Activated CD8-positive, alpha-beta memory T cell treated with anti-CD3 and anti-CD28 coated beads, Interleukin-2, amount 10 ng/mL, durations not matched to agents 7 days and 5 days (primary cell): ENCODE data around the gene IL1B. TPM values are rescaled to one million over a fixed set of nuclear protein-coding genes. Genes with fewer than 3 reads are reported as not detected.
"Not testable (repeated sequence)": the region's sequence is repeated elsewhere in the genome, so short reads cannot be mapped to it uniquely, and the experiment has no call there.

Experiments used
- ATAC-seq: fragments of 150-1000 bp; cut with Tn5 transposase; one replicate; pipeline ENCODE4 v1.10.0; 2021; ENCODE audit warnings: moderate library complexity
- CTCF ChIA-PET: fragments of 350-600 bp; sonication (Branson Sonifier 250); formaldehyde crosslinking; loops from one replicate; lab custom pipeline; 2021; ENCODE audit warnings: antibody characterized with exemption; lab: Charles Lee
- DNase-seq: peaks from one replicate; pipeline ENCODE4 v3.0.0-alpha.2; 2020
- H3K27ac Mint-ChIP-seq: one replicate; pipeline ENCODE4 v1.8.0; 2021; ENCODE audit warnings: mild to moderate bottlenecking, mixed read lengths
- H3K27me3 Mint-ChIP-seq: one replicate; pipeline ENCODE4 v1.8.0; 2021; ENCODE audit warnings: mixed read lengths
- H3K36me3 Mint-ChIP-seq: one replicate; pipeline ENCODE4 v1.8.0; 2021; ENCODE audit warnings: mild to moderate bottlenecking, mixed read lengths
- H3K4me1 Mint-ChIP-seq: one replicate; pipeline ENCODE4 v1.8.0; 2021; ENCODE audit warnings: mixed read lengths
- H3K4me3 Mint-ChIP-seq: one replicate; pipeline ENCODE4 v1.8.0; 2021; ENCODE audit warnings: mild to moderate bottlenecking, moderate library complexity, mixed read lengths
- H3K9me3 Mint-ChIP-seq: one replicate; pipeline ENCODE4 v1.8.0; 2022; ENCODE audit warnings: low read depth, mixed read lengths
- total RNA-seq, 2 experiments: library from RNA; stranded (reverse); gene quantifications; one replicate each; pipeline ENCODE4 v1.2.3, GENCODE V29; 2021

The IL1B gene
- total RNA-seq, 2 experiments from 2014 or later, result 0.14 TPM; not detected in 1

- H3K9me3 Mint-ChIP-seq, result peaks cover 8% of the 10 kb centered on the region
- peaks cover 13% of the 10 kb centered on the region for H3K4me1 Mint-ChIP-seq
- H3K36me3 Mint-ChIP-seq, result peaks cover 4% of the 10 kb centered on the region
- no peak overlapping the region for H3K27ac Mint-ChIP-seq
- H3K4me3 Mint-ChIP-seq, result no peak overlapping the region
- DNase-seq (no peak), ATAC-seq (no peak)
- CTCF ChIA-PET, result interaction anchor here (1.6 kb wide), 1 partner anchor 14 kb away, joined by 7 read pairs; no protein-coding TSS in a partner anchor
- peaks cover 48% of the 10 kb centered on the region for H3K27me3 Mint-ChIP-seq
Observed at GRCh38 chr2:112870841-112871835, 34.6 kb upstream of the IL1B start.

GRCh38 chr2:112869258-112869842 is 32.8 kb upstream of the IL1B start:
- DNase-seq, result peak; percentile 45
- ATAC-seq, result no peak
- no peak overlapping the region for H3K27ac Mint-ChIP-seq
- peaks cover 13% of the 10 kb centered on the region for H3K4me1 Mint-ChIP-seq
- H3K36me3 Mint-ChIP-seq, result peaks cover 6% of the 10 kb centered on the region
- peaks cover 41% of the 10 kb centered on the region for H3K27me3 Mint-ChIP-seq
- peaks cover 14% of the 10 kb centered on the region for H3K9me3 Mint-ChIP-seq
- CTCF ChIA-PET, result no interaction called here
- no peak overlapping the region for H3K4me3 Mint-ChIP-seq

GRCh38 chr2:112867701-112868631 is 31.4 kb upstream of the IL1B start:
- Mint-ChIP-seq H3K27ac (no peak overlapping the region), H3K4me1 (peaks cover 13% of the 10 kb centered on the region), H3K9me3 (peaks cover 14% of the 10 kb centered on the region), H3K27me3 (peaks cover 30% of the 10 kb centered on the region), H3K36me3 (peaks cover 6% of the 10 kb centered on the region), H3K4me3 (no peak overlapping the region)
- no peak for DNase-seq
- ATAC-seq, result no peak
- CTCF ChIA-PET, result interaction anchor here (0.6 to 1.0 kb wide), 2 partner anchors 74 to 250 kb away, joined by 3 to 4 read pairs; no protein-coding TSS in a partner anchor

GRCh38 chr2:112866128-112866835 is 29.7 kb upstream of the IL1B start:
- Mint-ChIP-seq H3K36me3 (peaks cover 6% of the 10 kb centered on the region), H3K27ac (no peak overlapping the region), H3K27me3 (peaks cover 16% of the 10 kb centered on the region), H3K9me3 (peaks cover 8% of the 10 kb centered on the region), H3K4me1 (peaks cover 13% of the 10 kb centered on the region), H3K4me3 (no peak overlapping the region)
- DNase-seq (no peak), ATAC-seq (no peak)
- CTCF ChIA-PET, result no interaction called here

- no peak overlapping the region for H3K4me3 Mint-ChIP-seq
- DNase-seq, result no peak
- peaks cover 4% of the 10 kb centered on the region for H3K4me1 Mint-ChIP-seq
- H3K36me3 Mint-ChIP-seq, result peaks cover 11% of the 10 kb centered on the region
- H3K27ac Mint-ChIP-seq, result no peak overlapping the region
- CTCF ChIA-PET, result interaction anchor here (1.2 kb wide), 1 partner anchor 77 kb away, joined by 3 read pairs; no protein-coding TSS in a partner anchor
- H3K9me3 Mint-ChIP-seq, result peaks cover 15% of the 10 kb centered on the region
- H3K27me3 Mint-ChIP-seq, result peaks cover 6% of the 10 kb centered on the region
- no peak for ATAC-seq
Observed at GRCh38 chr2:112864072-112864471, 27.5 kb upstream of the IL1B start.

GRCh38 chr2:112859406-112860183 is 23.0 kb upstream of the IL1B start:
- H3K4me3 Mint-ChIP-seq, CTCF ChIA-PET, ATAC-seq, DNase-seq, H3K4me1 Mint-ChIP-seq, H3K27ac Mint-ChIP-seq: not testable (repeated sequence)
- Mint-ChIP-seq H3K27me3 (peaks cover 12% of the 10 kb centered on the region), H3K9me3 (peaks cover 16% of the 10 kb centered on the region), H3K36me3 (peaks cover 19% of the 10 kb centered on the region)

- Mint-ChIP-seq H3K4me1 (no peaks in the 10 kb centered on the region), H3K9me3 (no peaks in the 10 kb centered on the region), H3K27me3 (peaks cover 41% of the 10 kb centered on the region), H3K4me3 (no peak overlapping the region), H3K27ac (no peak overlapping the region), H3K36me3 (peaks cover 2% of the 10 kb centered on the region)
- ATAC-seq (no peak), DNase-seq (no peak)
- CTCF ChIA-PET, result no interaction called here
Observed at GRCh38 chr2:112850588-112850987, 14.0 kb upstream of the IL1B start.

GRCh38 chr2:112849956-112850355 is 13.4 kb upstream of the IL1B start:
- CTCF ChIA-PET, result interaction anchor here (0.6 kb wide), 1 partner anchor 1028 kb away, joined by 3 read pairs; no protein-coding TSS in a partner anchor
- Mint-ChIP-seq H3K4me3 (no peak overlapping the region), H3K27me3 (peaks cover 42% of the 10 kb centered on the region)

GRCh38 chr2:112848833-112849232 is 12.3 kb upstream of the IL1B start:
- Mint-ChIP-seq H3K9me3 (no peaks in the 10 kb centered on the region), H3K4me3 (no peak overlapping the region), H3K36me3 (no peaks in the 10 kb centered on the region), H3K27ac (no peak overlapping the region), H3K4me1 (no peaks in the 10 kb centered on the region), H3K27me3 (peaks cover 37% of the 10 kb centered on the region)
- DNase-seq (no peak), ATAC-seq (no peak)
- CTCF ChIA-PET, result no interaction called here

More at GRCh38 chr2:112849956-112850355, 13.4 kb upstream of the IL1B start:
- no peaks in the 10 kb centered on the region for H3K9me3 Mint-ChIP-seq
- ATAC-seq (no peak), DNase-seq (no peak)
- H3K4me1 Mint-ChIP-seq, result no peaks in the 10 kb centered on the region
- H3K36me3 Mint-ChIP-seq, result peaks cover 2% of the 10 kb centered on the region
- no peak overlapping the region for H3K27ac Mint-ChIP-seq

- H3K27ac Mint-ChIP-seq, result no peak overlapping the region
- no peaks in the 10 kb centered on the region for H3K4me1 Mint-ChIP-seq
- H3K9me3 Mint-ChIP-seq, result no peaks in the 10 kb centered on the region
- no peak for ATAC-seq
- H3K36me3 Mint-ChIP-seq, result no peaks in the 10 kb centered on the region
- peaks cover 44% of the 10 kb centered on the region for H3K27me3 Mint-ChIP-seq
- CTCF ChIA-PET, result interaction anchor here (1.3 kb wide), 1 partner anchor 96 kb away, joined by 3 read pairs; no protein-coding TSS in a partner anchor
- no peak for DNase-seq
- no peak overlapping the region for H3K4me3 Mint-ChIP-seq
Observed at GRCh38 chr2:112846031-112846430, 9.5 kb upstream of the IL1B start.

- CTCF ChIA-PET, result interaction anchor here (1.3 kb wide), 1 partner anchor 32 kb away, joined by 3 read pairs; no protein-coding TSS in a partner anchor
- Mint-ChIP-seq H3K27ac (no peak overlapping the region), H3K4me1 (peaks cover 10% of the 10 kb centered on the region), H3K9me3 (no peaks in the 10 kb centered on the region), H3K4me3 (no peak overlapping the region), H3K36me3 (no peaks in the 10 kb centered on the region), H3K27me3 (peaks cover 44% of the 10 kb centered on the region)
- no peak for ATAC-seq
- DNase-seq, result no peak
Observed at GRCh38 chr2:112843836-112844235, 7.3 kb upstream of the IL1B start.
